Activated CD4-positive, alpha-beta T cell treated with anti-CD3 and anti-CD28 coated beads, Interleukin-2, amount 10 ng/mL, durations not matched to agents 24 days and 14 days (primary cell): ENCODE measurements around the gene PRRX1. TPM values are rescaled to one million over a fixed set of nuclear protein-coding genes. Genes with fewer than 3 reads are reported as not detected.

Experiments used
- DNase-seq: peaks from one replicate; pipeline ENCODE4 v3.0.0; 2022
- H3K27ac Mint-ChIP-seq: one replicate; pipeline ENCODE4 v1.8.0; 2022; ENCODE audit warnings: mild to moderate bottlenecking, mixed read lengths
- H3K27me3 Mint-ChIP-seq: one replicate; pipeline ENCODE4 v1.8.0; 2022; ENCODE audit warnings: mixed read lengths
- H3K36me3 Mint-ChIP-seq: one replicate; pipeline ENCODE4 v1.8.0; 2022; ENCODE audit warnings: low read depth, mild to moderate bottlenecking, mixed read lengths
- H3K4me1 Mint-ChIP-seq: one replicate; pipeline ENCODE4 v1.8.0; 2021; ENCODE audit warnings: mixed read lengths
- H3K4me3 Mint-ChIP-seq: one replicate; pipeline ENCODE4 v1.8.0; 2022; ENCODE audit warnings: mild to moderate bottlenecking, moderate library complexity, mixed read lengths
- H3K9me3 Mint-ChIP-seq: one replicate; pipeline ENCODE4 v1.8.0; 2021; ENCODE audit warnings: mixed read lengths
- intact Hi-C: fragments of 100-400 bp; cut with micrococcal nuclease; formaldehyde crosslinking; loops from one replicate; pipeline ENCODE4 v1.15.1; 2023
- total RNA-seq: library from RNA; stranded (reverse); gene quantifications from 2 replicates; pipeline ENCODE4 v1.2.3, GENCODE V29; 2022

The PRRX1 gene
- total RNA-seq, 1 donor from 2014 or later = not detected

GRCh38 chr1:170703591-170703990, 39.7 kb downstream of the PRRX1 start:
- no peak overlapping the region for H3K27ac Mint-ChIP-seq
- no peaks in the 10 kb centered on the region for H3K36me3 Mint-ChIP-seq
- H3K9me3 Mint-ChIP-seq = no peaks in the 10 kb centered on the region
- no peak overlapping the region for H3K4me3 Mint-ChIP-seq
- intact Hi-C loops = no loop called here
- H3K27me3 Mint-ChIP-seq = no peaks in the 10 kb centered on the region
- DNase-seq = no peak
- H3K4me1 Mint-ChIP-seq = no peaks in the 10 kb centered on the region

DNA sequence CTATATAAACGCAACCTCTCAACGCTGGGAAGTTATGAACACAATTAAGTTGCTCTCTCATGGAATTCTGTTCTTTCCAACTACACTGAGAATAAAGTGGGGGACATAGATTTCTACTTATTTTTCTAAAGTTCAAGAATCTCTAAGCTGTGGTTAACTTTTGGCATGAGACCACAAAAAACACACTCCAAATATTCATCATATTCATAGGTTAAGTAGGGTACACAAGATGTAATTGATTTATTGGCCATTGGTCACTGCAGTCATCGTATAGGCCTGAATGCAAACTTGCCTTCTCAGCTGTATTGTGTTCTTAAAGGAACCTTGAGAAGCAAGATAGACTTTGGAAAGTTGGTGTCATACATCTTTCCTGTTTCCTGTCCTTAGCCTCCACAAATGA, 40.3 kb downstream of the PRRX1 start:
- intact Hi-C loops = no loop called here
- Mint-ChIP-seq H3K4me3 (no peak overlapping the region), H3K4me1 (no peaks in the 10 kb centered on the region), H3K36me3 (no peaks in the 10 kb centered on the region), H3K9me3 (no peaks in the 10 kb centered on the region), H3K27me3 (no peaks in the 10 kb centered on the region), H3K27ac (no peak overlapping the region)
- no peak for DNase-seq

DNA sequence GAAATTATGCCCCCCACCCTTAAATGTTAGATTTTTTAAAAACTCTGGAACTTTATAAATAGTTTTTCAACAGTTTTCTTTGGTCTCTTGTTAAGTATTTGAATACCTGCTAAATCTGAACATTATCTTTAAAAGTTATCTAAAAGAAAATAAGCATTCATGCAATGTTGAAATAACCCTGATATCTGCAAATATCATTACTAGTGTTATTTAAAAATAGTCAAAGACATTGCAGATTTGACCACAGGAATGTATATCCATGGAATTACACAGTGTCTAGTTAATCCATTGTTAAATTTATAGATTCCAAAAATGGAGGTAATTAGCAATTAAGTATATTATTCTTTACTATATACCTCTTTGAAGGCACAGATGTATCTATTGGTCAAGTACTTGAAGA, 42.0 kb downstream of the PRRX1 start:
- no peak for DNase-seq
- H3K4me1 Mint-ChIP-seq = no peaks in the 10 kb centered on the region
- intact Hi-C loops = no loop called here
- H3K27ac Mint-ChIP-seq = no peak overlapping the region
- H3K27me3 Mint-ChIP-seq = no peaks in the 10 kb centered on the region
- H3K36me3 Mint-ChIP-seq = no peaks in the 10 kb centered on the region
- H3K4me3 Mint-ChIP-seq = no peak overlapping the region
- H3K9me3 Mint-ChIP-seq = no peaks in the 10 kb centered on the region

DNA sequence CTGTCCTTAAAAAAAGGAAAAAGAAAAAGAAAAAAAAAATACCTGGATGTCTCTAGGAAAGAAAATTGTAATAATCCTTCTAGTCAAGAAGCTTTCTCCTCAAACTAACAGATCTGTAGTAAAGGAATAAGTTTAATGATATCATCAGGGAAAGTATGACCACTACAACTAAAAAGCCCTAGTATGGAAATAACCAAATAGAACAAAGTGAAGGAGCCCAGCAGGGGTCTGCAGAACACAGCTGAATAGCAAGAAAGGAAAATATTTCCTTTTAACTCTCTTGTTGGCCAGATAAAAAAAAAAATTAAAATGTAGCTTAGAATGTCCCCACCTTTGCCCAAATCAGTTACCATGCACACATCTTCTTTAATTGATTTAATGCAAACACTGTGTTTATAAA, 43.2 kb downstream of the PRRX1 start:
- H3K36me3 Mint-ChIP-seq = no peaks in the 10 kb centered on the region
- H3K4me3 Mint-ChIP-seq = no peak overlapping the region
- no peaks in the 10 kb centered on the region for H3K4me1 Mint-ChIP-seq
- no peaks in the 10 kb centered on the region for H3K27me3 Mint-ChIP-seq
- H3K9me3 Mint-ChIP-seq = no peaks in the 10 kb centered on the region
- intact Hi-C loops = no loop called here
- H3K27ac Mint-ChIP-seq = no peak overlapping the region
- DNase-seq = no peak

- Mint-ChIP-seq H3K4me3 (no peak overlapping the region), H3K36me3 (no peaks in the 10 kb centered on the region), H3K27ac (no peak overlapping the region), H3K9me3 (no peaks in the 10 kb centered on the region), H3K27me3 (no peaks in the 10 kb centered on the region), H3K4me1 (no peaks in the 10 kb centered on the region)
- intact Hi-C loops = no loop called here
- DNase-seq = no peak
These were observed 44.2 kb downstream of the PRRX1 start for GRCh38 chr1:170707959-170708655.

GRCh38 chr1:170711682-170712081, 47.8 kb downstream of the PRRX1 start:
- Mint-ChIP-seq H3K4me3 (no peak overlapping the region), H3K27ac (no peak overlapping the region), H3K36me3 (no peaks in the 10 kb centered on the region), H3K27me3 (no peaks in the 10 kb centered on the region), H3K4me1 (no peaks in the 10 kb centered on the region), H3K9me3 (no peaks in the 10 kb centered on the region)
- no peak for DNase-seq
- intact Hi-C loops = no loop called here

- no peaks in the 10 kb centered on the region for H3K27me3 Mint-ChIP-seq
- H3K36me3 Mint-ChIP-seq = no peaks in the 10 kb centered on the region
These were observed 50.2 kb downstream of the PRRX1 start for GRCh38 chr1:170714163-170714562.

DNA sequence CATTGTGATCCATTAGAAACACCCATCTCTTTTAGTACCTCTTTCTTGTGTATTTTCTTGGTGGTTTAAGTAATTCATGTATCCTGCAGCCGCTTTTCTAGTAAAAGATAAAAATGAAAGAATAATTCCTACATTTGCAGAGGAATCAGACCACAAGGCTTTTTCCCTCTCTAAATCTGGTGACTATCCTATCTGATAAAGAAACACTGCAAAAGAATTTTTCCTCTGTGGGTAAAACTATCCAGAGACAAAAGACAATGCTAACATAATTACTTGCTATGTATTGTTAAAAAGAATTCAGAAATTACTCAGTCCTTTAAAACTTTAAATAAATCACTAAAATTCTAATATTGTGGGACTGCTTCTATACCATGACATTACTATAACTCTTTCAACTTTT, 51.0 kb downstream of the PRRX1 start:
- no peak for DNase-seq
- Mint-ChIP-seq H3K9me3 (no peaks in the 10 kb centered on the region), H3K4me1 (no peaks in the 10 kb centered on the region), H3K27me3 (no peaks in the 10 kb centered on the region), H3K4me3 (no peak overlapping the region), H3K36me3 (no peaks in the 10 kb centered on the region), H3K27ac (no peak overlapping the region)
- intact Hi-C loops = no loop called here

More at GRCh38 chr1:170714163-170714562, 50.2 kb downstream of the PRRX1 start:
- intact Hi-C loops = no loop called here
- H3K4me3 Mint-ChIP-seq = no peak overlapping the region
- H3K9me3 Mint-ChIP-seq = no peaks in the 10 kb centered on the region
- H3K27ac Mint-ChIP-seq = no peak overlapping the region
- H3K4me1 Mint-ChIP-seq = no peaks in the 10 kb centered on the region
- no peak for DNase-seq

GRCh38 chr1:170716835-170717429, 53.0 kb downstream of the PRRX1 start:
- no peaks in the 10 kb centered on the region for H3K27me3 Mint-ChIP-seq
- DNase-seq = no peak
- no peaks in the 10 kb centered on the region for H3K9me3 Mint-ChIP-seq
- no peaks in the 10 kb centered on the region for H3K4me1 Mint-ChIP-seq
- H3K4me3 Mint-ChIP-seq = no peak overlapping the region
- no peaks in the 10 kb centered on the region for H3K36me3 Mint-ChIP-seq
- H3K27ac Mint-ChIP-seq = no peak overlapping the region
- intact Hi-C loops = no loop called here

- intact Hi-C loops = no loop called here
- H3K27me3 Mint-ChIP-seq = no peaks in the 10 kb centered on the region
- no peak overlapping the region for H3K27ac Mint-ChIP-seq
- no peaks in the 10 kb centered on the region for H3K9me3 Mint-ChIP-seq
- H3K4me1 Mint-ChIP-seq = no peaks in the 10 kb centered on the region
- no peak for DNase-seq
- H3K36me3 Mint-ChIP-seq = no peaks in the 10 kb centered on the region
- H3K4me3 Mint-ChIP-seq = no peak overlapping the region
These were observed 56.7 kb downstream of the PRRX1 start for GRCh38 chr1:170720661-170721060.

DNA sequence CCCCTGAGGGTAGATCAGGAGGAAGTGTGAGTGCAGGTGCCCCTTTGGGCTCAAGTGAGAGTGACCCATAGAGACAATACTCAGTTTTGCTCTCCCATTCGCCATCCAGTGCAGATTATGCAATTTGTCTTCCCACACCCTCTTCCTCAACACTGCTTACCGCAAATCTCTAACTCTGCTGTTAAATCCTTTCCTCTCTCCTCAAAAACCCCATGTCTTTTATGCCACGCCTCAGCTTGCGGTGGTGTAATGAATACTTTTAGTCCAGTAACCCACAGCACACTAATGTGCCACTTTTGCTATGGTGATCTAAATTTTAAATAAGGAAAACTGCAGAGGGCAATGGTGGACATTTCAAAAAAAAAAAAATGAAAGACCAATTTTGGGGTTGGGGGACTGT, 57.7 kb downstream of the PRRX1 start:
- intact Hi-C loops = no loop called here
- Mint-ChIP-seq H3K27me3 (no peaks in the 10 kb centered on the region), H3K4me1 (no peaks in the 10 kb centered on the region), H3K4me3 (no peak overlapping the region), H3K27ac (no peak overlapping the region), H3K9me3 (no peaks in the 10 kb centered on the region), H3K36me3 (no peaks in the 10 kb centered on the region)
- no peak for DNase-seq

DNA sequence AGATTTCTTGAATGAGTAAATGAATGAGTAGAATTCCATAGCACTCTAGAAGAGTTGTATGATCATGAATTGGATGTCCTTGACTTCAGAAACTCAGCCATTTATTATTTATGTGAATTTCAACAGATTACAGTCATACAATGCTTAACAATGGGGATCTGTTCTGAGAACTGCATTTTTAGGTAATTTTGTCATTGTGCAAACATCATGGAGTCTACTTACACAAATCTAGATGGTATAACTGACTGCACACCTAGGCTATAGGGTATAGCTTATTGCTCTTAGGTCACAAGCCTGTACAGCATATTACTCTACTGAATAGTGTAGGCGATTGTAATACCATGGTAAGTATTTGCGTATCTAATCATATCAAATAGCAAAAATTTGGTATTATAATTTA, 59.6 kb downstream of the PRRX1 start:
- H3K9me3 Mint-ChIP-seq = no peaks in the 10 kb centered on the region
- no peaks in the 10 kb centered on the region for H3K27me3 Mint-ChIP-seq
- no peak for DNase-seq
- intact Hi-C loops = no loop called here
- no peak overlapping the region for H3K4me3 Mint-ChIP-seq
- no peak overlapping the region for H3K27ac Mint-ChIP-seq
- H3K4me1 Mint-ChIP-seq = no peaks in the 10 kb centered on the region
- no peaks in the 10 kb centered on the region for H3K36me3 Mint-ChIP-seq

GRCh38 chr1:170725326-170725725, 61.4 kb downstream of the PRRX1 start:
- no peaks in the 10 kb centered on the region for H3K36me3 Mint-ChIP-seq
- no peak overlapping the region for H3K4me3 Mint-ChIP-seq
- no peak overlapping the region for H3K27ac Mint-ChIP-seq
- H3K9me3 Mint-ChIP-seq = no peaks in the 10 kb centered on the region
- no peaks in the 10 kb centered on the region for H3K27me3 Mint-ChIP-seq
- H3K4me1 Mint-ChIP-seq = no peaks in the 10 kb centered on the region
- intact Hi-C loops = no loop called here
- no peak for DNase-seq

DNA sequence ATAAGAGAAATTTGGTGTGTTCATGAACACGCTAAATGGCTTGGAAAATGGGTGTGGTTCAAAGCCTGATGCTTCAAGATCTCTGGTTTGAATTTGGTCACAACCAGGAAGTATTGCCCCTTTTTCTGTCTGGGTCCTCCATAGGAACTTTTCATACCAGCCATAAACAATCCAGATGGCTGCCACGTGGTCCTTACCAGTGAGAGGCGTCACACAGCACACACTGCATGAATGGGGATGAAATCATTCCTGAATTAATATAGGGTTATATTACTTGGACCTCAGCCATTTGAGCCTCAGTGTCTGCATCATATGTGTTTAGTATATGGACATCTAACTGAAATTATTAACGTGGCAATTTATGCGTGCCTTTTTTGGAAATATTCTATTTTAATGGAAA, 64.0 kb downstream of the PRRX1 start:
- intact Hi-C loops = no loop called here
- H3K27ac Mint-ChIP-seq = no peak overlapping the region
- no peaks in the 10 kb centered on the region for H3K36me3 Mint-ChIP-seq
- H3K4me1 Mint-ChIP-seq = no peaks in the 10 kb centered on the region
- no peak overlapping the region for H3K4me3 Mint-ChIP-seq
- H3K9me3 Mint-ChIP-seq = no peaks in the 10 kb centered on the region
- DNase-seq = no peak
- no peaks in the 10 kb centered on the region for H3K27me3 Mint-ChIP-seq
